NOMO-1 treated with dmso at 0.1 percent for 144 hours (cell line): ENCODE results near the gene CSHL1.
"Not testable (repeated sequence)": the region's sequence is repeated elsewhere in the genome, so short reads cannot be mapped to it uniquely, and the experiment has no call there.

Experiments used
- DNase-seq: peaks from one replicate; lab custom pipeline; 2025; ENCODE audit not compliant: unreplicated experiment; lab: John Stamatoyannopoulos, UW

Gene CSHL1

DNA sequence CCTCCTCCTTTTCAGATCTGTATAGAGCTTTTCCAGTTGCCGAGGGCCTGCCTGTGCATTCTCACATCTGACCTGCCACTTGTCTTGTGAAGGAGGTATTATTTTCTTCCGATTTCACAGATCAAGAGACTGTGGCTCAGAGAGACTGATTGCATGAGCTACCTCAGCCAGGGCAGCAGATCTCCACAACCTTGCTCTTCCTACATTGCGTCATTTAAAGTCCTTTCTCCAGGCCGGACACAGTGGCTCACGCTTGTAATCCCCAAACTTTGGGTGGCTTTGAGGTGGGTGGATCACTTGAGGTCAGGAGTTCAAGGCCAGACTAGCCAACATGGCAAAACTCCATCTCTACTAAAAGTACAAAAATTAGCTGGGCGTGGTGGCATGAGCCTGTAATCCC is 9.0 kb upstream of the CSHL1 start:
- DNase-seq: not testable (repeated sequence)

DNA sequence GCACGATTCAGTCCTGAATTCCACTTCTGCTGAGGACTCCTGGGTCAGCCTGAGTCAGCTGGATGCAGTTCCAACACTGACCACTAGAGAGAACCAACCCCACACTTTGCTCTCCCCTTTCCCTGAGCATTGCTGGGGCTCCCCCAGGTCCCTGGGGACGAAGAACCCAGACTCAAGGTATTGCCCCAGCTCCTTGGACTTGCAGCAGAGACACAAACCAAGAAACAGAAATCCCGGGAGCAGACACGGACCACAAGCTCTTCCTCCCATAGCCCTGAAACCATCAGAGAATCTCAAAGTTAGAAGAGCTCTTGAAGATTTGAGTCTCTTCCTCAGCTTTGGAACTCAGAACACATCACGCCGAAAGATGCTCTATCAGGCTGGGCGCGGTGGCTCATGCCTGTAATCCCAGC is 8.3 kb upstream of the CSHL1 start:
- DNase-seq: no peak

DNA sequence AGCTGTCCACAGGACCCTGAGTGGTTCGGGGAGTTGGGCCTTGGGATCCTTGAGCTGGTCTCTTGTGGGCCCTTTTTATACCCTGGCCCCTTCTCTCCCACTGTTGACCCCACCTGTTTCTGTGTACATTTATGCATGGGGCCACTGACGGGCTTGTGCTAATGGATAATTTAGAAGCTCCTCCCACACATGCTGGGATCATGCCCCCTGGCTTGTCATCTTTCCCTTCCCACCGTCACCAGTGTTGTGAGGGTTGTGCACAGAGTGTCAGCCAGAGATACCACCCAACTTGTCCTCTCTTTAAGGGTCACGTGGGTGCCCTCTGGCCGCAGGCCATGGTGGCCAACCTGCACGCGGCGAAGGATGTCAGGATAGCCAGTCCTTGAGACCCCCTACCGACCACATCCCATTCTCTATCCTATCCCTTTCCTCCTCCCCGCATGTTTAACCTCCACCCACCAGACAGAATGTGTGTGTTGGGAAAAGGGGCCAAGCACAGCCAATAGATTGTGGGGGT is 7.8 kb upstream of the CSHL1 start, which contains the start of gene GH1:
GH1 (minus strand) TSS at position 51 of the 517 bp plus-strand sequence. CDS start 63 bp downstream, outside the sequence.
- not testable (repeated sequence) for DNase-seq

DNA sequence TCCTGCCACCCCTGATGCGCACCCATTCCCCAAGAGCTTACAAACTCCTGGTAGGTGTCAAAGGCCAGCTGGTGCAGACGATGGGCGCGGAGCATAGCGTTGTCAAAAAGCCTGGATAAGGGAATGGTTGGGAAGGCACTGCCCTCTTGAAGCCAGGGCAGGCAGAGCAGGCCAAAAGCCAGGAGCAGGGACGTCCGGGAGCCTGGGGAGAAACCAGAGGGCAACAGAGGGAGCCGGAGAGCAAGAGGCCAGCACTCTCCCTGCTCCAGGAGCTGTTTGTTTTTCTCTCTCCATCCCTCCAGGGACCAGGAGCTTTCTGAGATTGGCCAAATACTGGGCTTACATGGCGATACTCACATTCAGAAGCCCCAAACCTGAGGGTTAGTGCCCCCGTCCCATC is 7.2 kb upstream of the CSHL1 start:
- no peak for DNase-seq

DNA sequence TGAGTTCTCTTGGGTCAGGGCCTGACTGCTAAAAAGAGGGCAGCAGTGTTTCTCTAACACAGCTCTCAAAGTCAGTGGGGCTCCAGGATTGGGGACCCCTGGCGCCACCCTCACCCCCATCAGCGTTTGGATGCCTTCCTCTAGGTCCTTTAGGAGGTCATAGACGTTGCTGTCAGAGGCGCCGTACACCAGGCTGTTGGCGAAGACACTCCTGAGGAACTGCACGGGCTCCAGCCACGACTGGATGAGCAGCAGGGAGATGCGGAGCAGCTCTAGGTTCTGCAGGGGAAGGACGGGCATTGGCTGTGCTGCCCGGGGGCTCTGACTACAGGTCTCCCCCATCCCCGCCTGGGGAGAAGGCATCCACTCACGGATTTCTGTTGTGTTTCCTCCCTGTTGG is 6.6 kb upstream of the CSHL1 start:
- DNase-seq: no peak

DNA sequence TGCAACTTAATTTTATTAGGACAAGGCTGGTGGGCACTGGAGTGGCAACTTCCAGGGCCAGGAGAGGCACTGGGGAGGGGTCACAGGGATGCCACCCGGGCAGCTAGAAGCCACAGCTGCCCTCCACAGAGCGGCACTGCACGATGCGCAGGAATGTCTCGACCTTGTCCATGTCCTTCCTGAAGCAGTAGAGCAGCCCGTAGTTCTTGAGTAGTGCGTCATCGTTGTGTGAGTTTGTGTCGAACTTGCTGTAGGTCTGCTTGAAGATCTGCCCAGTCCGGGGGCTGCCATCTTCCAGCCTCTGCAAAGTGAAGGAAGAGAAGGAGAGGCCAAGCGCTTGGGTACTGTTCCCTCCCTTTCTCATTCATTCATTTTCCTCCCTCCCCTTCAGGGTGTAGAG is 6.1 kb upstream of the CSHL1 start:
- DNase-seq: not testable (repeated sequence)

DNA sequence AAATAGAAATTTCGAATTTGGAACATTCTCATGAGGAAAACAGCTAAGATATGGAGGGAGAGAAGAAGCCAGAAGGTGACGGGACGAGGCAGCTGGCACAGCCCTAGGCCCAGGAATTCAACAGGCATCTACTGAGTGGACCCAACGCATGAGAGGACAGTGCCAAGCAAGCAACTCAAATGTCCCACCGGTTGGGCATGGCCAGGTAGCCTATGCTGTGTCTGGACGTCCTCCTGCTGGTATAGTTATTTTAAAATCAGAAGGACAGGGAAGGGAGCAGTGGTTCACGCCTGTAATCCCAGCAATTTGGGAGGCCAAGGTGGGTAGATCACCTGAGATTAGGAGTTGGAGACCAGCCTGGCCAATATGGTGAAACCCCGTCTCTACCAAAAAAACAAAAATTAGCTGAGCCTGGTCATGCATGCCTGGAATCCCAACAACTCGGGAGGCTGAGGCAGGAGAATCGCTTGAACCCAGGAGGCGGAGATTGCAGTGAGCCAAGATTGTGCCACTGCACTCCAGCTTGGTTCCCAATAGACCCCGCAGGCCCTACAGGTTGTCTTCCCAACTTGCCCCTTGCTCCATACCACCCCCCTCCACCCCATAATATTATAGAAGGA is 5.6 kb upstream of the CSHL1 start:
- DNase-seq: no peak

DNA sequence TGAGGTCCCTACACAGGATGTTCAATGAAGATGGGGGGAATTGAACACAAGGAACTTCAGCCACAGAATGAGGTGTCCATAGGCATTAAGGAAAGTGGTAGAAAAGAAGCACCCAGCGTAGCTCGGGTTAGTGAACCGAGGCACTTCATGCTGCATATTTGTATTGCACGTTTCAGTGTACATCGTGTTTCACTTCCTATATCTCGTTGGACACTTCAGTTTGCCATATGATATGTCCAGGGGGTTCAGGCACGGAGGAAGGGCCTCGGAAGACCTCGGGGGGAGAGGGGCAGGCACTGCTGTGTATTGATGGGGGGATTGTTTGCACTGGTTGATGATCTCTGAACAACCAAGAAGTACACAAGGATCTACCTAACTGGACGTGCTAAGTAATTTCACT is 4.7 kb upstream of the CSHL1 start:
- DNase-seq: not testable (repeated sequence)

DNA sequence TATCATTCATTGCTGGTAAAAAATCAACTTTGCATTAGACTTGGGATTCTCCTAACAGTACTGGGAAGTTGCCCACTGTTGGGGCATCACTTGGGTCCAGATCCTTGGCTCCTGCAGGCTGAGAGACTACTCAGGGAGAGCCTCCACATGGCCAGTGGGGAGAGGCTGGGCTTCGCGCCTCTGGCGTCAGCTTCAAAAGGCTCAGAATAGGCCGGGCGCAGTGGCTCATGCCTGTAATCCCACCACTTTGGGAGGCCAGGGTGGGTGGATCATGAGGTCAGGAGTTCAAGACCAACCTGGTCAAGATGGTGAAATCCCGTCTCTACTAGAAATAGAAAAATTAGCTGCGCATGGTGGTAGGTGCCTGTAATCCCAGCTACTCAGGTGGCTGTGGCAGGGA is 3.4 kb upstream of the CSHL1 start:
- DNase-seq: no peak

DNA sequence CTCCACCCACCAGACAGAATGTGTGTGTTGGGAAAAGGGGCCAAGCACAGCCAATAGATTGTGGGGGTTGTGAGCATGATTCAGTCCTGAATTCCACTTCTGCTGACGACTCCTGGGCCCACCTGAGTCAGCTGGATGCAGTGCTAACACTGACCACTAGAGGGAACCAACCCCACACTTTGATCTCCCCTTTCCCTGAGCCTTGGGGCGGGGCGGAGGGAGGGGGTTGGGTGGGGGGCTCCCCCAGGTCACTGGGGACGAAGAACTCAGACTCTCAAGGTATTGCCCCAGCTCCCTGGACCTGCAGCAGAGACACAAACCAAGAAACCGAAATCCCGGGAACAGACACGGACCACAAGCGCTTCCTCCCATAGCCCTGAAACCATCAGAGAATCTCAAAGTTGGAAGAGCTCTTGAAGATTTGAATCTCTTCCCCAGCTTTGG is 621 bp upstream of the CSHL1 start:
- no peak for DNase-seq

DNA sequence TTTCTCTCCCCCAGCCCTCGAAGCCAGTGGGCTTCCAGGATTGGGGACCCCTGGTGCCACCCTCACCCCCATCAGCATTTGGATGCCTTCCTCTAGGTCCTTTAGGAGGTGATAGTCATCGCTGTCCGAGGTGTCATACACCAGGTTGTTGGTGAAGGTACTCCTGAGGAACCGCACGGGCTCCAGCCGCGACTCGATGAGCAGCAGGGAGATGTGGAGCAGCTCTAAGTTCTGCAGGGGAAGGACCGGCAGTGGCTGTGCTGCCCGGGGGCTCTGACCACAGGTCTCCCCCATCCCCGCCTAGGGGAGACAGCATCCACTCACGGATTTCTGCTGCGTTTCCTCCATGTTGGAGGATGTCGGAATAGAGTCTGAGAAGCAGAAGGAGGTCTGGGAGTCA is 962 bp downstream of the CSHL1 start:
- no peak for DNase-seq

DNA sequence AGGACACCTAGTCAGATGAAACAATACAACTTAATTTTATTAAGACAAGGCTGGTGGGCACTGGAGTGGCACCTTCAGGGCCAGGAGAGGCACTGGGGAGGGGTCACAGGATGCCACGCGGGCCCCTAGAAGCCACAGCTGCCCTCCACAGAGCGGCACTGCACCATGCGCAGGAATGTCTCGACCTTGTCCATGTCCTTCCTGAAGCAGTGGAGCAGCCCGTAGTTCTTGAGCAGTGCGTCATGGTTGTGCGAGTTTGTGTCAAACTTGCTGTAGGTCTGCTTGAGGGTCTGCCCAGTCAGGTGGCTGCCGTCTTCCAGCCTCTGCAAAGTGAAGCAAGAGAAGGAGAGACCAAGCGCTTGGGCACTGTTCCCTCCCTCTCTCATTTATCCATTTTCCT is 1.5 kb downstream of the CSHL1 start:
- not testable (repeated sequence) for DNase-seq

DNA sequence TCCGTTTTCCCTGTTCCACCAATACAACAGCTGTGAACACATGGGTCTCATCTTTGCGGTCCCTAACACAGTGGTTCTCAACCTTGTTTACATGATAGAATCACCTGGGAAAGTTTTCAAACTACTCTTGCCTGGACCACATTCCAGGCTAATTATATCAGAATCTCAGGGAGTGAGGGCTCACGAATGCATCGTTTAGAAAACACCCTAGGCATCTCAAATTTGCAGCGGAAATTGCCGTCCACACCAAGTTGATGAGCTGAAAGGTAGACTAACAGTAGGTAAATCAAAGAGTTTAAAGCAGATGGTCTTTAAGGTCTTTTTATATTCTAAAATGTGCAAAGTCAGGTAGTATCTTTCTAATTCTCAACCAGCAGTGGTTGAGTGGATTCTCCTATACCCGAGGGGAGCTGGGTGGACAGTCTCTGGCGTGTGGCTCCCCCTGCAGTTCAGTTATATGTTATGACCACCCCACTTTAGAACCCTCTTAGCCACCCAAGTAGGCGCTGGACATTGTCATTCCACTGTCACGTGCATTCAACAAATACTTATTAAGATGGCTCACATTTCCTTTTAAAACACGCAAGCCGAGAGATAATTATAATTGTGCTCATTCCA is 3.8 kb downstream of the CSHL1 start:
- not testable (repeated sequence) for DNase-seq

DNA sequence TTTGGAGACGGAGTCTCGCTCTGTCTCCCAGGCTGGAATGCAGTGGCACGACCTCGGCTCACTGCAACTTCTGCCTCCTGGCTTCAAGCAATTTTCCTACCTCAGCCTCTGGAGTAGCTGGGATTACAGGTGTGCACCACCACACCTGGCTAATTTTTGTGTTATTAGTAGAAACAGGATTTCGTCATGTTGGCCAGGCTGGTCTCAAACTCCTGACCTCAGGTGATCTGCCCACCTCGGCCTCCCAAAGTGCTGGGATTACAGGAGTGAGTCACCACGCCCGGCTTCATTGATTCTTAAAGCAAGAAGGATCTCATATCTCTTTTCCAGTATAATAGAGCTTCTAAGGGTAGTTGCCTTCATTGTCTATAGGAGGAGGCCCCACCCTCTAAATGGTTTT is 6.3 kb downstream of the CSHL1 start:
- DNase-seq: not testable (repeated sequence)

DNA sequence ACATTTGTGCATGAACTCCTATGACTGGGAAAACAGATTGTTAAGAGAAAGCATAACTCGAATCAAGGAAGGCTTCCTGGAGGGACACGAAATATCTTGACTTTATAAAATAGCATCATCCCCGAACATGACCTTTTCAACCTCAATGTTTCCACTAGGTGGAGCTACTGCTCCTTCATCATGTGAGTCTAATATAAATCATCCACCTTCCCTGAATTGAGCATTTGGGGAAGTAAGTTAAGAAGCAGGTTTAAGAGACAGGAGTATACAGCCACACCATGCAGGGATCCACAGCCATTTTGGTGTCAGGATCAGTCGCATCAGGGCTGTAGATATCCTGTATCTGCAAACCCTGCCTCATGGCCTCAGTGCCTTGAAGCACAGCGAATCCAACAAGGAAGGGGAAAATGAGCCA is 7.3 kb downstream of the CSHL1 start:
- not testable (repeated sequence) for DNase-seq

DNA sequence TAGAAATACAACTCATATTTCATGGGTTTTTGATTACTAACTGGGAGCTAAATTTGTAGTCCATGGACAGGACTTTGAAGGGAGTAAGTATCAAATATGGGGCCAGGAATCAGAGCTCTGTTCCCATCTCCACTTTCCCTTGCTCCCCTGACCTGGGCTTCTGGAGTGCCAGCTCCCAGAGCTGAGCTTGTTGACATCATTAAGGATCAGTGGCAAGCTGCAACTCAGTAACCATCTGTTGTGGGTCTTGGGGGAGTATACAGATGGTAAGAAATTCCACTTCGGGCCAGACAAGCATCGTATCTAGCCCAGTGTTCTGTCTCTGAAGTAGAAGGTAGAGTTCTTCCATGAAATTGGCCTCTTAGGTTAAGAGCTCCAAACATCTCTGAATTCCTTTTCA is 9.1 kb downstream of the CSHL1 start:
- DNase-seq: not testable (repeated sequence)

DNA sequence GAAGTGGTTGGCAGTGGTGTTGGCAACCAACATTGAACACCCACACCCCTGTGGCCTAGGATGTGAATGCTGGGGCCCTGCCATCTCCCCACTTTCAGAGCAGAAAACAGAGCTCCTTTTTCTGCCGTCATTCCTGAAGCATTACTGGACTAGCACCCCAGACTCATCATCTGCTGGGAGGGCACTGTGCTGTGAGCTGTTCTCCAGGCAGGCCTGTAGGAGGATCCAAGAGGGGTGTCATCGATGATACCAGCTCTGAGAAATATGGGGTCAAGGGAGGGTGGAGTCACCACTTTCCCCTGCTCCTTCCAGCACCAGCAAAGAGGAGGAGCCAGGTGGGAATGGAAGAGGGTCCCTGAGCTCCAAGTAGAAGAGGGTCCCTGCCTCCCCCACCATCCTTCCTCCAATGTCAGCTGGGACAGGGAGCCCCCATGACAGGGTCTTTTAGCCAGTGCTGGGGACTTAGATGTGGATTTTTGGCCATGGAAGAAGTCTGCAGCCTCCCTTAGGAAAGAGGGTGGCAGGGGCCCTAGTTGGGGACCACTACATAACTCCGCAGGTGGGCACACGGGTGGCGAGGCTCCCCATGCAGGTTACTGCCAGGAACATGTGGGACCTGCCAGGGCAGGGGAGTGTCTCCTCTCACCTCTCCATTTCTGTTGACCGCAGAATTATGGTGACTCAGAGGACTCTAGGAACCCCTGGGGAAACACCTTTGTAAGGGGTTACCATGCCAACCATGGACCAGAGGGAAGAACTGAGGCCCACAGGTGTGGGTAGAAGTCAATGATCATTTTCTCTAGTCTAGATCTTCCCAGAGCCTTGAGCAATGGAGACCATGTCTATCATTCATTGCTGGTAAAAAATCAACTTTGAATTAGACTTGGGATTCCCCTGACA is 11.9 kb downstream of the CSHL1 start:
- DNase-seq: not testable (repeated sequence)

DNA sequence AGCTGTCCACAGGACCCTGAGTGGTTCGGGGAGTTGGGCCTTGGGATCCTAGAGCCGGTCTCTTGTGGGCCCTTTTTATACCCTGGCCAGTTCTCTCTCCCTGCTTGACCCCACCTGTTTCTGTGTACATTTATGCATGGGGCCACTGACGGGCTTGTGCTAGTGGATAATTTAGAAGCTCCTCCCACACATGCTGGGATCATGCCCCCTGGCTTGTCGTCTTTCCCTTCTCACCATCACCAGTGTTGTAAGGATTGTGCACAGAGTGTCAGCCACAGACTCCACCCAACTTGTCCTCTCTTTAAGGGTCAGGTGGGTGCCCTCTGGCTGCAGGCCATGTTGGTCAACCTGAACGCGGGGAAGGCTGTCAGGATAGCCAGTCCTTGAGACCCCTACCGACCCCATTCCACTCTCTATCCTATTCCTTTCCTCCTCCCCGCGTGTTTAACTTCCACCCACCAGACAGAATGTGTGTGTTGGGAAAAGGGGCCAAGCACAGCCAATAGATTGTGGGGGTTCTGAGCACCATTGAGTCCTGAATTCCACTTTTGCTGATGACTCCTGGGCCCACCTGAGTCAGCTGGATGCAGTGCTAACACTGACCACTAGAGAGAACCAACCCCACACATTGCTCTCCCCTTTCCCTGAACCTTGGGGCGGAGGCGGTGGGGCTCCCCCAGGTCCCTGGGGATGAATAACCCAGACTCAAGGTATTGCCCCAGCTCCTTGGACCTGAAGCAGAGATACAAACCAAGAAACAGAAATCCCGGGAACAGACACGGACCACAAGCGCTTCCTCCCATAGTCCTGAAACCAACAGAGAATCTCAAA is 14.3 kb downstream of the CSHL1 start, which contains the start of gene CSH1:
CSH1 (minus strand) TSS at position 51 of the 831 bp plus-strand sequence. CDS start 63 bp downstream, outside the sequence.
- DNase-seq: not testable (repeated sequence)

DNA sequence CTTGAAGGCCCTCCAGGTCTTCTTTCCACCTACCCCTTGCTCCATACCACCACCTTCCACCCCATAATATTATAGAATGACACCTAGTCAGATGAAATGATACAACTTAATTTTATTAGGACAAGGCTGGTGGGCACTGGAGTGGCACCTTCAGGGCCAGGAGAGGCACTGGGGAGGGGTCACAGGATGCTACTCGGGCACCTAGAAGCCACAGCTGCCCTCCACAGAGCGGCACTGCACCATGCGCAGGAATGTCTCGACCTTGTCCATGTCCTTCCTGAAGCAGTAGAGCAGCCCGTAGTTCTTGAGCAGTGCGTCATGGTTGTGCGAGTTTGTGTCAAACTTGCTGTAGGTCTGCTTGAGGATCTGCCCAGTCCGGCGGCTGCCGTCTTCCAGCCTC is 16.2 kb downstream of the CSHL1 start:
- not testable (repeated sequence) for DNase-seq

DNA sequence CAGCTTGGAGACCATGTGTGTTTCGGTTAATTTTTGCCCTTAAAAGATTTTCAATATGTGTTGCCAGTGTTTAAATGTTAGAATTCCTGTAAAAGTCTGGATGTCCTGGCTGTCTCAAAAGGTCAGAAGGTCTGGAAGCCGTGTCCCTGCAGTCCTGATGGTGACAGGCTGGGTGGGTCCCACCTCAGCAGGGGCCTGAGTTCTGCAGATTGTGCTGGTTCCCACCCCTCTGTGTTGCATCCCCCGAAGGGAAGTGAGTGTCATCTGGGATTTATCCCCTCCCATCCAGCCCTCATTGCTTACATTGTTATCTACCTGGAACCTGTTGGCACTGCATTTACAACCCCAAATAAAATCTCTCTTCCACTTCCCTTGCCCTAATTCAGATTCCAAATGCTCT is 17.0 kb downstream of the CSHL1 start:
- DNase-seq: not testable (repeated sequence)
